Pancreas (tissue), 10 donors: ENCODE measurements around the gene MICAL3. TPM values are rescaled to one million over a fixed set of nuclear protein-coding genes. Genes with fewer than 3 reads are reported as not detected.
"Not testable (repeated sequence)": the region's sequence is repeated elsewhere in the genome, so short reads cannot be mapped to it uniquely, and the experiment has no call there.

Source experiments
- ATAC-seq, 4 donors: fragments of 200-7000 bp; cut with Tn5 transposase; one replicate each; pipeline versions ENCODE4 v1.8.0 to v1.9.1; 2020; ENCODE audit warnings: mild to moderate bottlenecking in 4 of 4, moderate library complexity in 4 of 4
- DNase-seq, 6 donors: peaks; one replicate each; pipeline ENCODE4 v3.0.0-alpha.2; 2020
- FAIRE-seq: peaks from 2 replicates; lab custom pipeline; 2012; peaks lifted over from hg19 to GRCh38; lab: Jason Lieb, UNC
- H3K27ac ChIP-seq, 4 donors: fragments of 200-600 bp; sonication (generic); 1 replicate in 3 of 4; 2 replicates in 1 of 4; pipeline versions ENCODE4 v1.5.0 to v1.8.0; 2020
- H3K27me3 ChIP-seq, 4 donors: fragments of 200-600 bp; one replicate each; pipeline ENCODE4 v1.8.0; 2021
- H3K36me3 ChIP-seq, 3 donors: fragments of 200-600 bp; sonication (generic) in 1 of 3; one replicate each; pipeline versions ENCODE4 v1.5.0 to v1.8.0; 2020 to 2021
- H3K4me1 ChIP-seq, 3 donors: fragments of 200-600 bp; one replicate each; pipeline ENCODE4 v1.8.0; 2021
- H3K4me3 ChIP-seq, 4 donors: fragments of 200-600 bp; sonication (generic) in 2 of 4; one replicate each; pipeline versions ENCODE4 v1.5.0 to v1.8.0; 2020 to 2021
- H3K9me3 ChIP-seq, 4 donors: fragments of 200-600 bp; one replicate each; pipeline ENCODE4 v1.8.0; 2021
- WGBS, 2 donors: extraction: QIAGEN DNeasy Blood & Tissue Kit; methylation state at CpG; one replicate each; pipeline ENCODE4 v1.1.7; 2013; 5-methylcytosine and 5-hydroxymethylcytosine counted together
- intact Hi-C, 3 donors: fragments of 100-400 bp; cut with DNase I; formaldehyde crosslinking; loops; one replicate each; pipeline versions ENCODE4 v1.11.1 to v1.14.2; 2022
- polyA plus RNA-seq, 2 donors: library from polyadenylated mRNA; stranded (reverse); fragments of 200-250 nt; gene quantifications; one replicate each; pipeline ENCODE4 v1.2.3, GENCODE V29; 2013
- total RNA-seq, 6 donors: library from RNA; stranded (reverse); fragmentation: NEBNext Ultra II Directional in 4 of 6; extraction: Animal tissue kit (Norgen Biotek cat#: 25700) in 4 of 6; gene quantifications; one replicate each; pipeline versions ENCODE4 v1.2.1 to v1.2.4, GENCODE V29; 2021 to 2023
- TF ChIP-seq, protein P1 (sequence below), 4 donors: fragments of 200-600 bp; sonication (generic) in 3 of 4; IDR thresholded peaks; one replicate each; pipeline versions ENCODE4 v1.5.0 to v1.8.0; 2021; ENCODE audit warnings: antibody characterized with exemption in 4 of 4
- donor health status: healthy with polysubstance abuse.
- donor health status: DM: no; HTN: no; CAD: no; lungs with moderate emphysema.
- donor health status: DM: no; HTN: no; CAD: no.
- donor health status: control.
- donor health status: control.
- donor health status: Bipolar disorder and iron deficiency.
- donor health status: DM: yes; HTN: yes; CAD: no.
- donor health status: DM: no; HTN: no; CAD: no.
- donor health status: DM: no; HTN: no; CAD: no.
- donor health status: DM: yes; HTN: yes; CAD: no.

Gene MICAL3
- total and polyA plus RNA-seq, 8 donors = 5.9 to 56.8 (median 25.5) TPM

DNA sequence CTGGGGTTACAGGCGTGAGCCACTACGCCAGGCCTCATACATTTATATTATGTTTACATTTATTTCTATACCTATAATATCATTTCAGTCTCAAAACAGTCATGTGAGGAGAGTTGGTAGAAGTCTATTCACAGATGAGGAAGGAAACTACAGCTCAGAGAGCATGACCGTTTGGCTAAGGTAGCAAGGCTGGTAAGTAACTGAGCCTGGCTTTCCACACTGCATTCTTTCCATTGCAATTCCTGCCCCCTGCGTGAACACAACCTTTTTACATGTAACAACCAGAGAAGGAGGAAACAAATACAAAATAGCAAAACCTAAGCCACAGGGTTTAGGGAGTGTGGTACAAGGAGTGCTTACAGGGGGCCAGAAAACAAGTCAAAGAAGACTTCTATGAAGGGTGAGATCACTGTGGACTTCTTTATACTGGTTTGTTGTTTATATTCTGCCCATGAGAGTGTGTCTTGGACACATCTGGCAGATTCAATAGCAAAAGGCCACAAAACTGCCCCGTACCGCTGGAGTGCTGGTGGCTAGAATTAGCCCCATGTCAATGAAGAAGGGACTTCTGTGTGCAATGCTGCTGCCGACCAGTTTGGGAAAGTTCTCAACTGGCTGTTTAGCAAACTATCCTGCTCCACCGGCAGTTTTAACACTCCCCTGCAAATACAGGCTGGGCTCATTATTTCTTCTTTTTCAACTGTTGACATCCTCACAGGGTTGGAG lies 19.0 kb downstream of the MICAL3 start:
- WGBS, 2 donors = 70% methylated on average over 8 of the region's 8 CpGs
- H3K4me1 ChIP-seq = no peaks in the 10 kb centered on the region
- FAIRE-seq = no peak
- intact Hi-C loops = no loop called here
- TF ChIP-seq, protein P1, sequence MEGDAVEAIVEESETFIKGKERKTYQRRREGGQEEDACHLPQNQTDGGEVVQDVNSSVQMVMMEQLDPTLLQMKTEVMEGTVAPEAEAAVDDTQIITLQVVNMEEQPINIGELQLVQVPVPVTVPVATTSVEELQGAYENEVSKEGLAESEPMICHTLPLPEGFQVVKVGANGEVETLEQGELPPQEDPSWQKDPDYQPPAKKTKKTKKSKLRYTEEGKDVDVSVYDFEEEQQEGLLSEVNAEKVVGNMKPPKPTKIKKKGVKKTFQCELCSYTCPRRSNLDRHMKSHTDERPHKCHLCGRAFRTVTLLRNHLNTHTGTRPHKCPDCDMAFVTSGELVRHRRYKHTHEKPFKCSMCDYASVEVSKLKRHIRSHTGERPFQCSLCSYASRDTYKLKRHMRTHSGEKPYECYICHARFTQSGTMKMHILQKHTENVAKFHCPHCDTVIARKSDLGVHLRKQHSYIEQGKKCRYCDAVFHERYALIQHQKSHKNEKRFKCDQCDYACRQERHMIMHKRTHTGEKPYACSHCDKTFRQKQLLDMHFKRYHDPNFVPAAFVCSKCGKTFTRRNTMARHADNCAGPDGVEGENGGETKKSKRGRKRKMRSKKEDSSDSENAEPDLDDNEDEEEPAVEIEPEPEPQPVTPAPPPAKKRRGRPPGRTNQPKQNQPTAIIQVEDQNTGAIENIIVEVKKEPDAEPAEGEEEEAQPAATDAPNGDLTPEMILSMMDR (IDR thresholded peaks at IDR 0.05) = no peak
- H3K27ac ChIP-seq = peak overlapping the region in 2 of 4 donors; percentile 31 to 48
- no peak for ATAC-seq
- DNase-seq = peak in 1 of 6 donors; percentile 16
- H3K9me3 ChIP-seq = no peaks in the 10 kb centered on the region
- H3K4me3 ChIP-seq = no peak overlapping the region
- no peaks in the 10 kb centered on the region for H3K27me3 ChIP-seq
- no peaks in the 10 kb centered on the region for H3K36me3 ChIP-seq

DNA sequence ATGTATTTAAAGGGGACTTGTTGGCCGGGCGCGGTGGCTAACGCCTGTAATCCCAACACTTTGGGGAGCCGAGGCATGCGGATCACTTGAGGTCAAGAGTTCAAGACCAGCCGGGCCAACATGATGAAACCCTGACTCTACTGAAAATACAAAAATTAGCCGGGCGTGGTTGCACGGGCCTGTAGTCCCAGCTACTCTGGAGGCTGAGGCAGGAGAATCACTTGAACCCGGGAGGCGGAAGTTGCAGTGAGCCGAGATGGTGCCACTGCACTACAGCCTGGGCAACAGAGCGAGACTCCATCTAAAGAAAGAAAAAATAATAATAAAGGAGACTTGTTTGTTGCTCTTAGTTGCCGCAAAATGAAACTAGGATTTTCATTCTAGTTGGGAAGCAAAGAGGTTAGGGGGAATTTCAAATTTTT lies 22.5 kb downstream of the MICAL3 start:
- H3K9me3 ChIP-seq, FAIRE-seq, H3K36me3 ChIP-seq, intact Hi-C loops, H3K27me3 ChIP-seq, ATAC-seq: not testable (repeated sequence)
- DNase-seq = peak in 1 of 6 donors; percentile 11
- Histone ChIP-seq H3K4me3 (peak overlapping the region in 2 of 4 donors; percentile 77 to 85), H3K27ac (peak overlapping the region; percentile 89 to 98 (median 95)), H3K4me1 (peaks cover 0 to 16% (median 0%) of the 10 kb centered on the region in 3 donors)
- WGBS, 2 donors = 48% methylated on average over 15 of the region's 15 CpGs

DNA sequence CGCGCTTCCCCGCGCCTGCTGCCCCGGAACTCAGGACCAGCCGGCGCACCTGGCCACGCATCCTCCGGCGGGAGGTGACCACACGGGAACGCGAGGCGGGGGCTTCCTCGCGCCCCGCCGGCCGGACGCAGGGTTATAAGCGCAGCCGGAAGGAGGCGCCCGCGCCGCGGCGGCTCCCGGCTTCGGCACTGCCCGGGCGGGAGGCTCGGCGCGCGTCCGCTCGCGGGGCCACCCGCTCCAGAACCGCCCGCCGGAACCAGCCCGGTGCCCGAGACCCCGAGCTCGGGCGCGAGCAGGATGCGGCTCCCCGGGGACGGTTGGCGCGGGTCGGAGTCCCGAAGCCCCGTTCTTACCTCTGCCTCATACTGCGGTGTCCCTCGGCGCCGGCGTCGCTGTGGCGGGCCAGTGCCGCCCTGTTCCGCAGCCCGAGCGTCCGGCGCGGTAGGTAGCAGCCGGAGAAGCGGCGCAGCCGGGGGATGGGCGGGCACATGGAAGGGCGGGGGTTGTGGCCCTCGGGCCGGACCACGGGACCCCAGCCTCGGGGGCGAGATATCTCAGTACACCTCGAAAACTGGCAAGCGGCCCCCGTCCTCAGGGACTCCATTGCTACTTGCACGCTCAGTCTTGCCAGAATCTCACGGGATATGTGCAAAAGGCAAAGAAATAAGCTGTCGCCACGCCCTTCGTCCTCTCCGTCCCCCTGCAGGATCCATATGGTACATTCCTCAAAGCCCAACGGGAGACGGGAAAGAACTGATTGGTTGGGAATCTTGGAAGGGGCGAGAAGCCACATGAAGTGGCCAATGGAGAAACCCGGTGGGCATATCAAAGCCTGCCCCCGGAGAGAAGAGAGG lies 23.1 kb downstream of the MICAL3 start:
- Histone ChIP-seq H3K36me3 (no peaks in the 10 kb centered on the region), H3K9me3 (no peaks in the 10 kb centered on the region), H3K4me3 (peak overlapping the region; percentile 48 to 85 (median 78)), H3K27ac (peak overlapping the region; percentile 89 to 98 (median 95)), H3K27me3 (no peaks in the 10 kb centered on the region), H3K4me1 (peaks cover 0 to 16% (median 0%) of the 10 kb centered on the region in 3 donors)
- intact Hi-C loops = no loop called here
- WGBS, 2 donors = 0 to 1% methylated on average over 84 to 96 of the region's 96 CpGs
- peak; percentile 88 to 95 (median 91) for DNase-seq
- FAIRE-seq = peak; percentile 74
- TF ChIP-seq, protein P1 (IDR thresholded peaks at IDR 0.05) = peak in 2 of 4 donors; percentile 12 to 25
- ATAC-seq = peak; percentile 90 to 96 (median 92)

DNA sequence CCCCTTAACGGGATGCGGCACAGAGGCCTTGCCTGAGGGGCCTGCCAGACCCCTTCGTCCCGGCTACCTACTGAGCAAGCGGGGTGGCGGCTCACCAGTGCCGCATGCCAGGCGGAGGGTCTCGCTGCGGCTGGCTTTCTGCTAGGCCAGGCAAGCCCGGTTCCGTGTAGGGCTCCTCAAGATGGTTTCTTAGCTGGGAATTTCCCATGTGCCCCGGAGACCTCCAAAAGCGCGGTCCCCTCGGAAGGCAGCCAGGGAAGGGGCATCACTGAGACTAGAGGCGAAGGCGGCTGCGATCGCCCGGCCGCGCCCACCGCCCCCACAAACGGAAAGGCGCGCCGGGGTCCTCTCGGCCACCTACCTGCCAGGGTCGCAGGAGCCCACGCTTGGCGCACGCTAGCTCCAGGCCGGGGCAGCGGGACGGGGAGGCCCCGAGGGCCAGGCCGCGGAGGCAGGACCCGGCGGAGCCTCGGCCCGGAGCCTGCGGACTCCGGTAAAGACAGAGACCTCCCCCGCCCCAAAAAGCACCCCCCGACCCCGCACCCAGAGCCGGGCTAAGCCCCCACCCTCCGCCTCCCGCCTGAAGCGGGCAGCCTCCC lies 23.8 kb downstream of the MICAL3 start:
- H3K4me1 ChIP-seq = peaks cover 0 to 16% (median 0%) of the 10 kb centered on the region in 3 donors
- peak overlapping the region; percentile 89 to 98 (median 95) for H3K27ac ChIP-seq
- TF ChIP-seq, protein P1 (IDR thresholded peaks at IDR 0.05) = no peak
- WGBS, 2 donors = 2% methylated on average over 27 to 52 of the region's 52 CpGs
- H3K9me3 ChIP-seq = no peaks in the 10 kb centered on the region
- FAIRE-seq = no peak
- peak overlapping the region; percentile 48 to 85 (median 78) for H3K4me3 ChIP-seq
- DNase-seq = peak; percentile 19 to 79 (median 48)
- ATAC-seq = peak in 3 of 4 donors; percentile 6 to 12 (median 7)
- no peaks in the 10 kb centered on the region for H3K27me3 ChIP-seq
- H3K36me3 ChIP-seq = no peaks in the 10 kb centered on the region
- intact Hi-C loops = no loop called here

DNA sequence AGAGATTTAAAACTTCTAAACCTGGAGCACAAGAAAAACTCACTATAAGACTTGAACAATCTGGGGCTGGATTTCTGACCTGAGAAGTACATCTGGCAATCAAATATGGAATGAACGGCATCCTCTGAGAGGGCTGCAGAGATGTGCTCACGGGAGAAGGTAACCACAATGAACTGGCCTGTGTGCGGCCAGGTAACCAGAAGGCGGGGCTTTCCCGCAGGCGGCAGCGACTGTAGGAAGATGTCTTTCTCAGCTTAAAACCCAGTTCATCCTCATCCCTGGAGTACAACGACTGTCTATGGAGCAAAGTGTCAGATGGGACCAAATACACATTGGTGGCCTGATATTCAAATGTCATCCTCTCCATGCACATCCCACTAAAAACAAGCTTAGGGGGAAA lies 24.5 kb downstream of the MICAL3 start:
- Histone ChIP-seq H3K27ac (peak overlapping the region in 2 of 4 donors; percentile 89 to 96), H3K4me1 (peaks cover 0 to 16% (median 0%) of the 10 kb centered on the region in 3 donors), H3K9me3 (no peaks in the 10 kb centered on the region), H3K4me3 (peak overlapping the region in 3 of 4 donors; percentile 77 to 85 (median 79)), H3K36me3 (no peaks in the 10 kb centered on the region), H3K27me3 (no peaks in the 10 kb centered on the region)
- ATAC-seq (peak in 1 of 4 donors; percentile 17), FAIRE-seq (no peak), DNase-seq (peak in 1 of 6 donors; percentile 19)
- whole genome bisulfite sequencing, 2 donors = 42 to 46% methylated on average over 8 of the region's 8 CpGs
- TF ChIP-seq, protein P1 (IDR thresholded peaks at IDR 0.05) = no peak
- intact Hi-C loops = no loop called here
